ENCODE data around the gene RAB28. TPM values are rescaled to one million over a fixed set of nuclear protein-coding genes. Genes with fewer than 3 reads are reported as not detected.
"Not testable (repeated sequence)": the region's sequence is repeated elsewhere in the genome, so short reads cannot be mapped to it uniquely, and the experiment has no call there.

RAB28 gene
- total RNA-seq, 3 donors from 2014 or later = 13.0 to 23.6 (median 14.5) TPM

- H3K9me3 ChIP-seq = no peaks in the 10 kb centered on the region
- no peak overlapping the region for H3K4me3 ChIP-seq
- no peaks in the 10 kb centered on the region for H3K4me1 ChIP-seq (ENCODE audit: low read depth)
- ATAC-seq = no peak
- H3K36me3 ChIP-seq (ENCODE audit: low read depth) = no peaks in the 10 kb centered on the region
- intact Hi-C loops (cut with DNase I, micrococcal nuclease) = no loop called here
- DNase-seq = no peak
- no peak for TF ChIP-seq CTCF (IDR thresholded peaks at IDR 0.05)
Observed at GRCh38 chr4:13413729-13414437, 70.3 kb downstream of the RAB28 start.

GRCh38 chr4:13411942-13412341, 72.2 kb downstream of the RAB28 start:
- ATAC-seq = no peak
- TF ChIP-seq CTCF (IDR thresholded peaks at IDR 0.05) = no peak
- no peaks in the 10 kb centered on the region for H3K9me3 ChIP-seq
- no peak for DNase-seq
- no peaks in the 10 kb centered on the region for H3K36me3 ChIP-seq (ENCODE audit: low read depth)
- intact Hi-C loops (cut with DNase I, micrococcal nuclease) = no loop called here
- no peaks in the 10 kb centered on the region for H3K4me1 ChIP-seq (ENCODE audit: low read depth)
- no peak overlapping the region for H3K4me3 ChIP-seq

- no peak for DNase-seq
- Histone ChIP-seq H3K9me3 (no peaks in the 10 kb centered on the region), H3K4me3 (no peak overlapping the region), H3K4me1 (ENCODE audit: low read depth) (no peaks in the 10 kb centered on the region), H3K36me3 (ENCODE audit: low read depth) (no peaks in the 10 kb centered on the region)
- no peak for ATAC-seq
- intact Hi-C loops (cut with DNase I, micrococcal nuclease) = no loop called here
- no peak for TF ChIP-seq CTCF (IDR thresholded peaks at IDR 0.05)
Observed at GRCh38 chr4:13409324-13409723, 74.8 kb downstream of the RAB28 start.

DNA sequence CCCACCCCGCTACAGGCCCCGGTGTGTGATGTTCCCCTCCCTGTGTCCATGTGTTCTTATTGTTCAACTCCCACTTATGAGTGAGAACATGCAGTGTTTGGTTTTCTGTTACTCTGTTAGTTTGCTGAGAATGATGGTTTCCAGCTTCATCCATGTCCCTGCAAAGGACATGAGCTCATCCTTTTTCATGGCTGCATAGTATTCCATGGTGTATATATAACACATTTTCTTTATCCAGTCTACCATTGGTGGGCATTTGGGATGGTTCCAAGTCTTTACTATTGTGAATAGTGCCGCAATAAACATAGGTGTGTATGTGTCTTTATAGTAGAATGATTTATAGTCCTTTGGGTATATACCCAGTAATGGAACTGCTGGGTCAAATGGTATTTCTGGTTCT, 78.0 kb downstream of the RAB28 start:
- DNase-seq; H3K9me3 ChIP-seq; intact Hi-C loops (cut with DNase I, micrococcal nuclease); H3K4me3 ChIP-seq; ATAC-seq; H3K36me3 ChIP-seq (ENCODE audit: low read depth); H3K4me1 ChIP-seq (ENCODE audit: low read depth): not testable (repeated sequence)

DNA sequence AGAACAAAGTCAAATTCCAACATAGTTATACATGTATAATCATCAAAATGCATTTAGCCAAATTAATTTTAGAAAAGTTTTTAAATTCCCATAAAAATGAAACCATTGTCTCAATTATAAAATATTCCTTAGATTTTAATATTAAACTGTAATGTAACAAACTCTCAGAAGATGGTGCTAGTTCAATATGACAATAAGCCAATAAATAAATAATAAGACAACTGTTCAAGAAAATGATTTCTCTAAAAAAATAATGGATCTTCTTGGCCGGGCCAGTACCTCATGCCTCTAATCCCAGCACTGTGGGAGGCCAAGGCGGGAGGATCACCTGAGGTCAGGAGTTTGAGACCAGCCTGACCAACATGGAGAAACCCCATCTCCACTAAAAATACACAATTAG, 80.3 kb downstream of the RAB28 start:
- DNase-seq (no peak), ATAC-seq (no peak)
- no peak overlapping the region for H3K4me3 ChIP-seq
- intact Hi-C loops (cut with DNase I, micrococcal nuclease) = no loop called here
- TF ChIP-seq CTCF (IDR thresholded peaks at IDR 0.05) = no peak
- no peaks in the 10 kb centered on the region for H3K4me1 ChIP-seq (ENCODE audit: low read depth)
- no peaks in the 10 kb centered on the region for H3K36me3 ChIP-seq (ENCODE audit: low read depth)
- no peaks in the 10 kb centered on the region for H3K9me3 ChIP-seq

- Histone ChIP-seq H3K36me3 (ENCODE audit: low read depth) (no peaks in the 10 kb centered on the region), H3K4me1 (ENCODE audit: low read depth) (no peaks in the 10 kb centered on the region), H3K4me3 (no peak overlapping the region), H3K9me3 (no peaks in the 10 kb centered on the region)
- no peak for ATAC-seq
- no peak for DNase-seq
- intact Hi-C loops (cut with DNase I, micrococcal nuclease) = no loop called here
- TF ChIP-seq CTCF (IDR thresholded peaks at IDR 0.05) = no peak
Observed at GRCh38 chr4:13403326-13403725, 80.8 kb downstream of the RAB28 start.

Data from mucosa of descending colon (tissue), 3 donors.